ENCODE measurements around the gene RASL10B. TPM values are rescaled to one million over a fixed set of nuclear protein-coding genes. Genes with fewer than 3 reads are reported as not detected.

The RASL10B gene
- total RNA-seq, 1 experiment from 2014 or later: 4.3 TPM

GRCh38 chr17:35786941-35787432 is 55.5 kb downstream of the RASL10B start:
- DNase-seq (ENCODE audit: low read depth, low spot score): no peak
- no peak overlapping the region for H3K4me3 ChIP-seq (ENCODE audit: low read depth in 2 of 2, low read length in 2 of 2)
- ChIA-PET POLR2A (interaction anchor here (0.6 to 0.7 kb wide), 2 partner anchors 11 to 73 kb away, joined by 4 to 8 read pairs; no protein-coding TSS in a partner anchor), CTCF (interaction anchor here (1.1 kb wide), 1 partner anchor 23 kb away, joined by 6 read pairs; no protein-coding TSS in a partner anchor)
- H3K4me1 ChIP-seq (ENCODE audit: control insufficient read depth, insufficient read depth, low read length): peaks cover 31% of the 10 kb centered on the region
- intact Hi-C loops (cut with micrococcal nuclease; ENCODE audit: unreplicated experiment) (no loop called here), in situ Hi-C loops (cut with HindIII; ENCODE audit: low pct_unique_long_range_greater_than_20kb, low sequenced_read_pairs) (no loop called here)
- H3K9me3 ChIP-seq (ENCODE audit: control insufficient read depth, insufficient read depth, low read depth, low read length): no peaks in the 10 kb centered on the region
- peak overlapping the region; percentile 24; the same call in 1 of the 2 replicates for H3K27ac ChIP-seq (ENCODE audit: low read length)
- TF ChIP-seq TCF7L2 (IDR thresholded peaks at IDR 0.05; ENCODE audit: low read depth, low read length): no peak
- no peak for TF ChIP-seq SIN3A (IDR thresholded peaks at IDR 0.05; ENCODE audit: borderline replicate concordance, insufficient read depth, low read depth, low read length)
- no peaks in the 10 kb centered on the region for H3K27me3 ChIP-seq (ENCODE audit: control insufficient read depth, insufficient read depth, low read length)
- BruUV-seq (replicated peaks): no TSS peak
- peak; percentile 73 for ATAC-seq
- no peaks in the 10 kb centered on the region for H3K36me3 ChIP-seq (ENCODE audit: control insufficient read depth, insufficient read depth, low read length)

- intact Hi-C loops (cut with micrococcal nuclease; ENCODE audit: unreplicated experiment) (no loop called here), in situ Hi-C loops (cut with HindIII; ENCODE audit: low pct_unique_long_range_greater_than_20kb, low sequenced_read_pairs) (no loop called here)
- peak; percentile 35; the same call in 1 of the 2 replicates for ATAC-seq
- Histone ChIP-seq H3K9me3 (ENCODE audit: control insufficient read depth, insufficient read depth, low read depth, low read length) (no peaks in the 10 kb centered on the region), H3K4me3 (ENCODE audit: low read depth in 2 of 2, low read length in 2 of 2) (no peak overlapping the region), H3K36me3 (ENCODE audit: control insufficient read depth, insufficient read depth, low read length) (no peaks in the 10 kb centered on the region), H3K27ac (ENCODE audit: low read length) (0 out of 2 replicates have a peak overlapping the region, but pooled peaks have one; percentile 10), H3K4me1 (ENCODE audit: control insufficient read depth, insufficient read depth, low read length) (peaks cover 27% of the 10 kb centered on the region), H3K27me3 (ENCODE audit: control insufficient read depth, insufficient read depth, low read length) (no peaks in the 10 kb centered on the region)
- CTCF ChIA-PET: interaction anchor here (0.7 to 2.2 kb wide), 3 partner anchors 20 to 42 kb away, joined by 5 to 7 read pairs (median 6); partner anchors contain the start of gene TAF15
- BruUV-seq (replicated peaks): no TSS peak
- DNase-seq (ENCODE audit: low read depth, low spot score): no peak
- TF ChIP-seq TCF7L2 (IDR thresholded peaks at IDR 0.05; ENCODE audit: low read depth, low read length) (no peak), CTCF (IDR thresholded peaks at IDR 0.05) (no peak), POLR2AphosphoS5 (IDR thresholded peaks at IDR 0.05; ENCODE audit: low read depth, low read length) (no peak), SIN3A (IDR thresholded peaks at IDR 0.05; ENCODE audit: borderline replicate concordance, insufficient read depth, low read depth, low read length) (no peak)
- TF ChIP-seq, protein P1, sequence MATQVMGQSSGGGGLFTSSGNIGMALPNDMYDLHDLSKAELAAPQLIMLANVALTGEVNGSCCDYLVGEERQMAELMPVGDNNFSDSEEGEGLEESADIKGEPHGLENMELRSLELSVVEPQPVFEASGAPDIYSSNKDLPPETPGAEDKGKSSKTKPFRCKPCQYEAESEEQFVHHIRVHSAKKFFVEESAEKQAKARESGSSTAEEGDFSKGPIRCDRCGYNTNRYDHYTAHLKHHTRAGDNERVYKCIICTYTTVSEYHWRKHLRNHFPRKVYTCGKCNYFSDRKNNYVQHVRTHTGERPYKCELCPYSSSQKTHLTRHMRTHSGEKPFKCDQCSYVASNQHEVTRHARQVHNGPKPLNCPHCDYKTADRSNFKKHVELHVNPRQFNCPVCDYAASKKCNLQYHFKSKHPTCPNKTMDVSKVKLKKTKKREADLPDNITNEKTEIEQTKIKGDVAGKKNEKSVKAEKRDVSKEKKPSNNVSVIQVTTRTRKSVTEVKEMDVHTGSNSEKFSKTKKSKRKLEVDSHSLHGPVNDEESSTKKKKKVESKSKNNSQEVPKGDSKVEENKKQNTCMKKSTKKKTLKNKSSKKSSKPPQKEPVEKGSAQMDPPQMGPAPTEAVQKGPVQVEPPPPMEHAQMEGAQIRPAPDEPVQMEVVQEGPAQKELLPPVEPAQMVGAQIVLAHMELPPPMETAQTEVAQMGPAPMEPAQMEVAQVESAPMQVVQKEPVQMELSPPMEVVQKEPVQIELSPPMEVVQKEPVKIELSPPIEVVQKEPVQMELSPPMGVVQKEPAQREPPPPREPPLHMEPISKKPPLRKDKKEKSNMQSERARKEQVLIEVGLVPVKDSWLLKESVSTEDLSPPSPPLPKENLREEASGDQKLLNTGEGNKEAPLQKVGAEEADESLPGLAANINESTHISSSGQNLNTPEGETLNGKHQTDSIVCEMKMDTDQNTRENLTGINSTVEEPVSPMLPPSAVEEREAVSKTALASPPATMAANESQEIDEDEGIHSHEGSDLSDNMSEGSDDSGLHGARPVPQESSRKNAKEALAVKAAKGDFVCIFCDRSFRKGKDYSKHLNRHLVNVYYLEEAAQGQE (IDR thresholded peaks at IDR 0.05; ENCODE audit: insufficient read depth in 1 of 2, low read depth in 2 of 2, low read length in 1 of 2): no peak
- POLR2A ChIA-PET: interaction anchor here (0.6 to 1.3 kb wide), 3 partner anchors 16 to 213 kb away, joined by 3 to 18 read pairs (median 5); no protein-coding TSS in a partner anchor
Observed at GRCh38 chr17:35788477-35789368, 57.3 kb downstream of the RASL10B start.

All from Panc1 (cell line).